Retina (tissue), 1 donor: ENCODE data around the gene UPK2.

Experiments used
- DNase-seq: peaks from one replicate; pipeline ENCODE4 v3.0.0-alpha.2; 2016

UPK2 gene

DNA sequence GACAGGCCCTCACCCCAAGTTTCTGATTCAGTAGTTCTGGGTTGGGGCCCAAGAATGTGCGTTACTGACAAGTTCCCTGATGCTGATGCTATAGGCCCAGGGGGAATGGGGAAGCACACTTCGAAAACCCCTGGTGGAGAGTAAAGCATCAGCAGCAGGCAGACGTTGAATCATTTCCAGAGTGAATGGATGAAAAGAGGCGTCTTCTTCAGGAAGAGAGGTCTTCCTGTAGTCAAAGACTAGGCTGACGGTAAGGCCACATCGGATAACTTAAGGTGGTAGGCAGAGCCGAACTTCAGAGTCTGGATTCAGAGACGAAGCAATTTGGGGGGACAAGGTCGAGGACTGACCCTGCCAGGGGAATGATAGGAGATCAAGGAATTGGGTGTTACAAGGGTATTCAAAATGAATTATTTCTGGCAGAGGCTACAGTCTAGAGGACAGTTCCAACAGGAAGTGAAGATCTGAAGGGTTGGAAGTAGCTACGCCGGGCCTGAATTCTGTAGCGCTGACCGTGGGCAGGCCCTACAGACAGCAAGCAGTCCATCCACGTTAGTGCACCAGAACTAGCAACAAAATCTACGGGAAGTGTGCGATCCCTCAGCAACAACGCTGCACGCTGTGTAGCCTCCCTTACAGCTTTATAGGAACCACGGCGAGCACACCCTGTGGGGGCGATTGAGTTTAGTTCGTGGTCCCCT, 41.0 kb downstream of the UPK2 start:
- peak; percentile 17 for DNase-seq

DNA sequence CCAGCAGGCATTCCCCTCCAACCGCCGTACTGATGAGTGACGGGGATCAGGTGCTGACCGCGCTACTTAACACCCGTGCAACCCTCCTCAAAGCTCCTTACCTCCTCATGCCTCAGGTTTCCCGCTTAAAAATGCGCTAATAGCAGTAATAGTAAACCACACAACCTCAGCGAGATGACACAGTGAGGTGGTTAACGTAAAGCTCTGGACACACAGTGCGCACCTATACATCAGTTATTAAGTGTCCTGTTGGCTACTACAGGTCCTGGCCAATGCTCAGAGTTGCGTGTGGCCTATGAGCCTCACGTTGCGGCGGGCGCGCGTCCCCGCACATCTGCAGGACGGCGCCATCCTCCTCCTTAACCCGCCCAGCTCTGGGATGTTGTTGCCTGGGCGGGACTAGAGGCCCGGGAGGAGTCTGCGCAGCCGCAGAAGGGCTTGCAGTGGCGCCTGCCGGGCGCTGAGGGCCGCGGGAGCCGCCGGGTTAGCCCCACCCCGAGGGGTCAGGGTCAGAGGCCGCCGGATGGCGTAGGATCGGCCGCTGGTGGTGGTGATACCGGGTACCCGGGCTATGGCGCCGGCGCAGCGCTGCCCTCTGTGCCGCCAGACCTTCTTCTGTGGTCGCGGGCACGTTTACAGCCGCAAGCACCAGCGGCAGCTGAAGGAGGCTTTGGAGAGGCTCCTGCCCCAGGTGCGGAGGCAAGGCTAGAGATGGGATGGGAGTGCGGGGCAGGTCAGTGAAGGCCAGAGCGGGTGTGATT, 41.7 kb downstream of the UPK2 start, which contains the start of gene CENATAC:
TSS of gene CENATAC (plus strand) at position 512 of the 761 bp plus-strand sequence. CDS start at position 572, 60 bp downstream.
- peak; percentile 95 for DNase-seq

DNA sequence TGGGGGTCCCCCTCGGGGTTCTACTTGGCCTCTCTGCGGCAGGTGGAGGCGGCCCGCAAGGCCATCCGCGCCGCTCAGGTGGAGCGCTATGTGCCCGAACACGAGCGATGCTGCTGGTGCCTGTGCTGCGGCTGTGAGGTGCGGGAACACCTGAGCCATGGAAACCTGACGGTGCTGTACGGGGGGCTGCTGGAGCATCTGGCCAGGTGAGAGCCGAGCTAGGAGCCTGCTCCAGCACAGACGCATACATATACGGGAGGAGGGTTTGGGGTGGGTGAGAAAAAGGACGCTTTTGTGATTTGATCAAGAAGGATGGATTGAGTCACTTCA, 42.3 kb downstream of the UPK2 start:
- DNase-seq = no peak

DNA sequence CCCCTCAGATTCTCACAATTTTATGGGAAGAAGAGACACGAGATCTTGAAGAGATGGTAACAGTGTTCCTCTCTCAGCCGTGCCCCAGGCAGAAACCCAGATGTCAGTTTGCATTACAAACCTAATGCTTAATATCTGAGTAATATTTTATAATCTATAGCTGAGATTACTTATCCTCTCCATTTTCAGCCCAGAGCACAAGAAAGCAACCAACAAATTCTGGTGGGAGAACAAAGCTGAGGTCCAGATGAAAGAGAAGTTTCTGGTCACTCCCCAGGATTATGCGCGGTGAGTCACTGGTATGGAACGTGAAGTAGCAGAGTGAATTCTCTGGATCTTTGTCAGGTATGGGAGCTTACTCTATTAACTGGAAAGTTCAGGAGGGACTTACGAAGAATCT, 42.7 kb downstream of the UPK2 start:
- no peak for DNase-seq

DNA sequence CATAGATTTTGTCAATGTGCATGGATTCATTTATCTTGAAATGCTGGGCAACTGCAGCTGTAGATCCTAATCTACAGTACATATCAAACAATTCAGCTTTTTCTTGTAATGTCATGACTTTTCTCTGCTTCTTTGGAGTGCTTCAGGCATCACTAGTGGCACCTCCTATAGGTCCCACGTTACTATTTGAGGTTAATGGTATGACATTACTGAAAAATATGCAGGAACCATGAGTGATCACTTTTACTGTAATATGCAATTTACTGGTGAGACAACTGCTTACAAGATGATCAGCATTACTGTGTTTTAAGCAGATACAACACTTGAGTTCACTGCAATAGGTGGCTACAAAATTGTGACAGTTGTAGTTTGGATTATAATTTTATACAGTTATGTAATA, 44.8 kb downstream of the UPK2 start:
- DNase-seq = no peak

DNA sequence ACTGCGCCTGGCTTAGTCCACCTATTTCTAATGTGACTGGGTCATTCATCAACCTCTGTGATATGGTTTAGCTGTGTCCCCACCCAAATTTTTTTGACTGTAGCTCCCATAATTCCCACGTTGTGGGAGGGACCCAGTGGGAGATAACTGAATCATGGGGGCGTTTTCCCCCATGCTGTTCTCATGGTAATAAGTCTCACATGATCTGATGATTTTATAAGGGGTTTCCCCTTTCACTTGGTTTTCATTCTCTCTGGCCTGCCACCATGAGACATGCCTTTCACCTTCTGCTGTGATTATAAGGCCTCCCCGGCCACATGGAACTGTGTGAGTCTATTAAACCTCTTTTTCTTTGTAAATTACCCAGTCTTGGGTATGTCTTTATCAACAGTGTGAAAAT, 50.6 kb downstream of the UPK2 start:
- no peak for DNase-seq
